ENCODE results near the gene ZNF366. TPM values are rescaled to one million over a fixed set of nuclear protein-coding genes. Genes with fewer than 3 reads are reported as not detected.

ZNF366 gene
- total RNA-seq, 1 experiment from 2014 or later: not detected

DNA sequence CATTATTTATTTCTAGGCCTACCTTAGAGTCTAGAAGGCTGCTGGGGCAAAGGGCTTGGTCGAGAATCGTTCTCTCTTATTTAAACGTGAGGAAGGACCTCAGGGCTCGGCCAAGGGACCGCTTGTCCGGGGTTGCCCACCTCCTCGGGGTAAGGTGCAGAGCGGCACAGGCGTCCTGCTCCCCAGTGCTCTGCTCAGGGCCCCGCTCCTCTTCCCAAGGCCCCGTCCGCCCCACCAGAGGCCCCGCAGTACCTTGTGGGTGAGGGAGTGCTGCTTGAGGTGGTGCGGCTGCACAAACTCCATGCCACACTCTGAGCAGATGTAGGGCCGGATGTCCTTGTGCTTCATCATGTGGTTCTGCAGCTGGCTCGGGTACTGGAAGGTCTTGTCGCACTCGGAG is 47.3 kb downstream of the ZNF366 start:
- H3K27ac Mint-ChIP-seq (ENCODE audit: unreplicated experiment): no peak overlapping the region
- TF ChIP-seq, protein P1, sequence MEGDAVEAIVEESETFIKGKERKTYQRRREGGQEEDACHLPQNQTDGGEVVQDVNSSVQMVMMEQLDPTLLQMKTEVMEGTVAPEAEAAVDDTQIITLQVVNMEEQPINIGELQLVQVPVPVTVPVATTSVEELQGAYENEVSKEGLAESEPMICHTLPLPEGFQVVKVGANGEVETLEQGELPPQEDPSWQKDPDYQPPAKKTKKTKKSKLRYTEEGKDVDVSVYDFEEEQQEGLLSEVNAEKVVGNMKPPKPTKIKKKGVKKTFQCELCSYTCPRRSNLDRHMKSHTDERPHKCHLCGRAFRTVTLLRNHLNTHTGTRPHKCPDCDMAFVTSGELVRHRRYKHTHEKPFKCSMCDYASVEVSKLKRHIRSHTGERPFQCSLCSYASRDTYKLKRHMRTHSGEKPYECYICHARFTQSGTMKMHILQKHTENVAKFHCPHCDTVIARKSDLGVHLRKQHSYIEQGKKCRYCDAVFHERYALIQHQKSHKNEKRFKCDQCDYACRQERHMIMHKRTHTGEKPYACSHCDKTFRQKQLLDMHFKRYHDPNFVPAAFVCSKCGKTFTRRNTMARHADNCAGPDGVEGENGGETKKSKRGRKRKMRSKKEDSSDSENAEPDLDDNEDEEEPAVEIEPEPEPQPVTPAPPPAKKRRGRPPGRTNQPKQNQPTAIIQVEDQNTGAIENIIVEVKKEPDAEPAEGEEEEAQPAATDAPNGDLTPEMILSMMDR (IDR thresholded peaks at IDR 0.05; ENCODE audit: unreplicated experiment): no peak
- H3K9me3 Mint-ChIP-seq (ENCODE audit: low read depth, unreplicated experiment): no peaks in the 10 kb centered on the region
- no peaks in the 10 kb centered on the region for H3K4me1 Mint-ChIP-seq (ENCODE audit: low read depth, unreplicated experiment)
- BruUV-seq (replicated peaks): no TSS peak
- H3K27me3 Mint-ChIP-seq (ENCODE audit: unreplicated experiment): peaks cover 10% of the 10 kb centered on the region
- intact Hi-C loops (cut with micrococcal nuclease; ENCODE audit: unreplicated experiment): no loop called here
- H3K36me3 Mint-ChIP-seq (ENCODE audit: insufficient read depth, unreplicated experiment): no peaks in the 10 kb centered on the region
- no peak for DNase-seq
- CTCF ChIA-PET: no interaction called here
- H3K4me3 Mint-ChIP-seq (ENCODE audit: low read depth, unreplicated experiment): no peak overlapping the region

DNA sequence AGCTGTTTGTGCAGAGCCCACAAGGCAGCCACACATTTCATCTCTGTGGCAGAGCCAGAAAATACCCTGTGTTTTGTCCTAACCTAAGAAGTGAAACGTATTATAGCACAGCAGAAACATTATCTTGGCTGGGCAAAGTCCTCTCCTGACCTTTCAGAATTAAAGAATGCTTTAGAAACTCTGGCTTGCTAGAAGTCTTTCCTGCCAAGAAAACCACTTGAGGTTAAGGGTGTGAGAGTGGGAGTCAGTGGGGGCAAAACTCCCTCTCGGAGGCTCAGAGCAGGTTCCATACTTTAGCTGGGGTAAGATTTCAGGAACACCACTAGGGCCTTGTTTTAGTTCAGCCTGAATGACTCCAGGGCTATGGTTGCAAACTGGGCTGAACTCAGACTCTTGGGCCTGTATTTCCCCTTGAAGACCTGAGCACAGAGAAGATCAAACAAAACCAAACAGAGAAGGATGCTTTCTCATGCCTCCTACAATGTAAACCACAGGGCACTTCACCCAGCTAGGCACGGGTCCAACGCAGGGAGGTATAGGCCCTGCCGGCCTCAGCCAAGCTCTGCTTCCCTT is 48.0 kb downstream of the ZNF366 start:
- Mint-ChIP-seq H3K27me3 (ENCODE audit: unreplicated experiment) (peaks cover 12% of the 10 kb centered on the region), H3K36me3 (ENCODE audit: insufficient read depth, unreplicated experiment) (no peaks in the 10 kb centered on the region), H3K9me3 (ENCODE audit: low read depth, unreplicated experiment) (no peaks in the 10 kb centered on the region), H3K4me3 (ENCODE audit: low read depth, unreplicated experiment) (no peak overlapping the region), H3K27ac (ENCODE audit: unreplicated experiment) (no peak overlapping the region), H3K4me1 (ENCODE audit: low read depth, unreplicated experiment) (no peaks in the 10 kb centered on the region)
- TF ChIP-seq, protein P1 (IDR thresholded peaks at IDR 0.05; ENCODE audit: unreplicated experiment): no peak
- intact Hi-C loops (cut with micrococcal nuclease; ENCODE audit: unreplicated experiment): no loop called here
- no TSS peak for BruUV-seq (replicated peaks)
- CTCF ChIA-PET: no interaction called here
- DNase-seq: no peak

DNA sequence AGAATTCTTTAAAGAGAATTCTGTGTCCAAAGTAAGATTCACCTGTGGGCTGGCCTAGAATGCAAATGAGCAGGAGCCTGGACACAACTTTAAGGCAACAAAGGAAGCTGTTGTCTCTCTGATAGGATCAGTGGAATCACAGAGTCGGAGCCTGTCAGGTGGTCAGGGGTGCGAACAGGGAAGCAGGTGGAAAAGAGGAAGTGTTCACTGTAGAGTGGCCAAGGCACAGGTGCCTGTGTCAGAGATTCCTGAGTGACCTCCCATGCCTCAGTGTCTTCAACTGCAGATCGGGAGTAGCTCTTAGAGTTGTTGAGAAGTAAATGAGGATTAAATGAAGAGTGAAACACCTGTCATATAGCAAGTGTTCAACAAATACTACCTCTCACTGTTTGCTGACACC is 48.8 kb downstream of the ZNF366 start:
- DNase-seq: no peak
- CTCF ChIA-PET: interaction anchor here (0.7 kb wide), 1 partner anchor 187 kb away, joined by 3 read pairs; no protein-coding TSS in a partner anchor
- no peaks in the 10 kb centered on the region for H3K4me1 Mint-ChIP-seq (ENCODE audit: low read depth, unreplicated experiment)
- BruUV-seq (replicated peaks): no TSS peak
- TF ChIP-seq, protein P1 (IDR thresholded peaks at IDR 0.05; ENCODE audit: unreplicated experiment): no peak
- no peaks in the 10 kb centered on the region for H3K9me3 Mint-ChIP-seq (ENCODE audit: low read depth, unreplicated experiment)
- H3K27ac Mint-ChIP-seq (ENCODE audit: unreplicated experiment): no peak overlapping the region
- H3K4me3 Mint-ChIP-seq (ENCODE audit: low read depth, unreplicated experiment): no peak overlapping the region
- no peaks in the 10 kb centered on the region for H3K36me3 Mint-ChIP-seq (ENCODE audit: insufficient read depth, unreplicated experiment)
- H3K27me3 Mint-ChIP-seq (ENCODE audit: unreplicated experiment): peaks cover 12% of the 10 kb centered on the region
- intact Hi-C loops (cut with micrococcal nuclease; ENCODE audit: unreplicated experiment): no loop called here

DNA sequence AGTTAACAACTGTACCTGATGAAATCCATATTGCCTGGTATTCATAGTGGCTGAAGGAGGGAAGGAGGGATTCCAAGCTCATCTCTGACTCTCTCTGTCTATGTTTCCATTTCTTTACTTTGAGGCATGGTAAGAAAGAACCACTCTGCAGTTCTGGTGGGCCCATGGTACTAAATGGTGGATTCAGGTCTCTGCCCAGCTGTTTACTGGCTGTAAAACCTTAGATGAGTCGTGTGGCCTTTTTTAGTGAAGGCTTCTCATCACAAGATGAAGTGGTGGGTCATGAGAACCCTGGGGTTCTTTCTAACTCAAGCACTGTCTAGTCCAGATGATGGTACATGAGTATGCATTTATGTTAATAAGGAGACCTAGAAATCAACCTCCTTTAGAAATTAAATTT is 49.7 kb downstream of the ZNF366 start:
- Mint-ChIP-seq H3K27ac (ENCODE audit: unreplicated experiment) (no peak overlapping the region), H3K4me1 (ENCODE audit: low read depth, unreplicated experiment) (peaks cover 4% of the 10 kb centered on the region), H3K27me3 (ENCODE audit: unreplicated experiment) (peaks cover 12% of the 10 kb centered on the region), H3K9me3 (ENCODE audit: low read depth, unreplicated experiment) (no peaks in the 10 kb centered on the region), H3K4me3 (ENCODE audit: low read depth, unreplicated experiment) (no peak overlapping the region), H3K36me3 (ENCODE audit: insufficient read depth, unreplicated experiment) (no peaks in the 10 kb centered on the region)
- no peak for DNase-seq
- TF ChIP-seq, protein P1 (IDR thresholded peaks at IDR 0.05; ENCODE audit: unreplicated experiment): no peak
- BruUV-seq (replicated peaks): no TSS peak
- intact Hi-C loops (cut with micrococcal nuclease; ENCODE audit: unreplicated experiment): no loop called here
- CTCF ChIA-PET: no interaction called here

Data from Calu3 (cell line).